Upper lobe of left lung (tissue), 6 donors: ENCODE data around the gene ORMDL3. TPM values are rescaled to one million over a fixed set of nuclear protein-coding genes. Genes with fewer than 3 reads are reported as not detected.
"Not testable (repeated sequence)": the region's sequence is repeated elsewhere in the genome, so short reads cannot be mapped to it uniquely, and the experiment has no call there.

Source experiments
- ATAC-seq, 2 donors: fragments of 200-7000 bp; cut with Tn5 transposase; one replicate each; pipeline ENCODE4 v1.9.1; 2022; ENCODE audit warnings: mild to moderate bottlenecking in 2 of 2, moderate library complexity in 2 of 2; ENCODE audit not compliant: low FRiP score in 2 of 2
- DNase-seq, 2 donors: peaks; one replicate each; pipeline ENCODE4 v3.0.0-alpha.2; 2019 to 2020
- H3K27ac ChIP-seq, 4 donors: fragments of 200-600 bp; sonication (generic); one replicate each; pipeline ENCODE4 v1.5.1; 2016 to 2019
- H3K27me3 ChIP-seq, 4 donors: fragments of 200-600 bp; sonication (generic); one replicate each; pipeline ENCODE4 v1.5.1; 2017 to 2019
- H3K36me3 ChIP-seq, 4 donors: fragments of 200-600 bp; sonication (generic); one replicate each; pipeline ENCODE4 v1.5.1; 2016 to 2019
- H3K4me1 ChIP-seq, 4 donors: fragments of 200-600 bp; sonication (generic); one replicate each; pipeline ENCODE4 v1.5.1; 2018 to 2019
- H3K4me3 ChIP-seq, 4 donors: fragments of 200-600 bp; sonication (generic); one replicate each; pipeline ENCODE4 v1.5.1; 2017 to 2019; ENCODE audit warnings: mild to moderate bottlenecking in 2 of 4, moderate library complexity in 1 of 4
- H3K9me3 ChIP-seq, 4 donors: fragments of 200-600 bp; sonication (generic); one replicate each; pipeline ENCODE4 v1.5.1; 2018 to 2019
- EP300 ChIP-seq, 4 donors: sonication (generic); formaldehyde crosslinking; IDR thresholded peaks; one replicate each; pipeline ENCODE4 v1.5.1; 2017; ENCODE audit warnings: antibody characterized with exemption in 4 of 4, control low read depth in 2 of 4
- POLR2A ChIP-seq, 4 donors: fragments of 450-650 bp; IDR thresholded peaks; one replicate each; pipeline ENCODE4 v1.5.1; 2016 to 2017; ENCODE audit warnings: antibody characterized with exemption in 4 of 4, mild to moderate bottlenecking in 2 of 4
- POLR2AphosphoS5 ChIP-seq, 2 donors: sonication (generic); formaldehyde crosslinking; IDR thresholded peaks; one replicate each; pipeline ENCODE4 v1.5.1; 2017; ENCODE audit warnings: antibody characterized with exemption in 2 of 2
- whole genome bisulfite sequencing, 2 donors: methylation state at CpG; one replicate each; pipeline ENCODE4 v1.1.5; 2017 to 2018; 5-methylcytosine and 5-hydroxymethylcytosine counted together
- total RNA-seq, 6 donors: library from RNA; depleted of rRNA in 4 of 6; stranded (reverse); fragments of >200 nt in 4 of 6; gene quantifications; one replicate each; pipeline versions ENCODE4 v1.1.0 to v1.2.1, GENCODE V29; 2016 to 2021
- TF ChIP-seq, protein P1 (sequence below), 6 experiments: fragments of 450-650 bp in 4 of 6; fragments of 200-600 bp in 2 of 6; sonication (generic) in 2 of 6; IDR thresholded peaks; one replicate each; pipeline ENCODE4 v1.5.1; 2016 to 2019; ENCODE audit warnings: antibody characterized with exemption in 6 of 6
- donor health status: DM: no; HTN: no; CAD: no; lungs with moderate emphysema.
- donor health status: DM: no; HTN: yes; CAD: no; lungs with severe emphysema.

The ORMDL3 gene
- total RNA-seq, 6 donors from 2014 or later = 69.9 to 99.6 (median 82.7) TPM

DNA sequence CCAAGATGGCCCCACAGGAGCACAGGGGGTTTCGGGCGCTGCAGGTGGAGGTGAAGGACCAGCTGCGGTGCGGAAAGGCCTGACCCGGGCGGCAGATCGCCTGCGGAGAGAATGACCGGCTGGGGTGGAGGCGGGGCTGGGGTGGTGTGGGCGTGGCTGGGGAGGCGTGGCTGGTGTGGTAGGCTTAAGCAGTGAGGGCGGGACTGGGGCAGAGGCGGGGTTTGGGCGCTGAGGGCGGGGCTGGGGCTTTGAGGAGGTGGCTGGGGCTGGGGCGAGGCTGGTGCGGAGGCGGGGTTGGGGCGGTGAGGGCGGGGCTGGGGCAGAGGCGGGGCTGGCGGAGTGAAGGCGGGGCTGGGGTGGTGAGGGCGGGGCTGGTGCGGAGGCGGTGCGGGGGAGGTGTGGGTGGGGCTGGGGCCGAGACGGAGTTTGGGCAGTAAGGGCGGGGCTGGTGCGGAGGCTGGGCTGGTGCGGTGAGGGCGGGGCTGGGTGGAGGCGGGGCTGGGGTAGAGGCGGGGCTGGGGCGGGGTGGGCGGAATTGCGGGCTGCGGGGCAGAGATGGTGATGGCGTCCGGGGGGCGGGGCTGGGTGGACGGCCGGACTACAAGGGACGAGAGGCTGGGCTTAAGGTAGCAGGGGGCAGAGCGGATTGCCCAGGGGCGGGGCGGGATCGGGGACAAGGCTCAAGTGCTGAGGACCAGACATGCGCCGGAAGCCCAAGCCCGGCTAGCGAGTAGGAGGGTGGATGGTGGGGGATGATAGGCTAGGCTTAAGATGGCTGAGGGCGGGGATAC lies 25.5 kb upstream of the ORMDL3 start:
- H3K4me3 ChIP-seq = peak overlapping the region; percentile 17 to 56 (median 42)
- no peaks in the 10 kb centered on the region for H3K9me3 ChIP-seq
- peak overlapping the region; percentile 46 to 85 (median 76) for H3K27ac ChIP-seq
- WGBS, 2 donors = 1 to 10% methylated on average over 8 to 24 of the region's 55 CpGs
- H3K27me3 ChIP-seq = no peaks in the 10 kb centered on the region
- TF ChIP-seq EP300 (IDR thresholded peaks at IDR 0.05) (no peak), POLR2A (IDR thresholded peaks at IDR 0.05) (peak in 1 of 4 donors; percentile 81), POLR2AphosphoS5 (IDR thresholded peaks at IDR 0.05) (peak; percentile 30 to 51)
- TF ChIP-seq, protein P1, sequence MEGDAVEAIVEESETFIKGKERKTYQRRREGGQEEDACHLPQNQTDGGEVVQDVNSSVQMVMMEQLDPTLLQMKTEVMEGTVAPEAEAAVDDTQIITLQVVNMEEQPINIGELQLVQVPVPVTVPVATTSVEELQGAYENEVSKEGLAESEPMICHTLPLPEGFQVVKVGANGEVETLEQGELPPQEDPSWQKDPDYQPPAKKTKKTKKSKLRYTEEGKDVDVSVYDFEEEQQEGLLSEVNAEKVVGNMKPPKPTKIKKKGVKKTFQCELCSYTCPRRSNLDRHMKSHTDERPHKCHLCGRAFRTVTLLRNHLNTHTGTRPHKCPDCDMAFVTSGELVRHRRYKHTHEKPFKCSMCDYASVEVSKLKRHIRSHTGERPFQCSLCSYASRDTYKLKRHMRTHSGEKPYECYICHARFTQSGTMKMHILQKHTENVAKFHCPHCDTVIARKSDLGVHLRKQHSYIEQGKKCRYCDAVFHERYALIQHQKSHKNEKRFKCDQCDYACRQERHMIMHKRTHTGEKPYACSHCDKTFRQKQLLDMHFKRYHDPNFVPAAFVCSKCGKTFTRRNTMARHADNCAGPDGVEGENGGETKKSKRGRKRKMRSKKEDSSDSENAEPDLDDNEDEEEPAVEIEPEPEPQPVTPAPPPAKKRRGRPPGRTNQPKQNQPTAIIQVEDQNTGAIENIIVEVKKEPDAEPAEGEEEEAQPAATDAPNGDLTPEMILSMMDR (IDR thresholded peaks at IDR 0.05) = no peak
- H3K36me3 ChIP-seq = no peaks in the 10 kb centered on the region
- peaks cover 17 to 34% (median 23%) of the 10 kb centered on the region in 4 donors for H3K4me1 ChIP-seq
- ATAC-seq (peak; percentile 95 to 96), DNase-seq (peak; percentile 98 to 100)

DNA sequence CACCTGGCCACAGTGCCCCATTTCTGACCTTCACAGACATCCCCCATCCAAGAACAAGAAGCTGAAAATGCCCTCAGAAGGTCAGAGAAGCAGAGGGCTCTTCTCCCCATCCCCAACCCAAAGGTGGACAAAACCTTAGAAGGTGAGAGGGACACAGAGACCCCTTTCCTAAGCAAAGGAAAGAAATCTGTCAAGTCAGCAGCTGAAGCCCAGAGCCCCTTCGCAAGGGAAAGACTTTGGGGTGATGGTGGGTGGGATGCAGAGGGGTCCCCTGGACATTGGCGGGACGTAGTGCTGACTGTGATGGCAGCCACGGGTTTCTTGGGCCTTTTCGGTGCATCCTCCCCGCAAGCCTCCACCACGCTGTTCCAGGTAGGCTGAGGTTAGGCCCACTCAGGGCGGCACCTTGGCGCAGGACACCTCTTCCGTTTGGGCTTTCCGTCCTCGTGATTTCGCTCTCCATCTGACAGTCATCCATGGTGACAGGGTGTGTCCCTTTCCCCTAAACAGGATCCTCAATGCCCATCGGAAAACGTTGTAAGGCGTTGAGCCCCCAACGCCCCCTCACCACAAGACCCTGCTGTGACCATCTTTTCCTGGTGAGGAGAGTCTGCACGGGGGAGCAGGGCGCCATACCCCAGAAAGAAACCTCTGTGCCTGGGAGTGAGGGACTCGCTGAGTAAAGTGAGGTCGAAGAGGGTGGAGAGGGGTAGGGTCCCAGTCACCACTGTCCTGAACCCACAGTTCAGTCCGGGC lies 24.7 kb upstream of the ORMDL3 start:
- ATAC-seq (no peak), DNase-seq (peak in 1 of 2 donors; percentile 39)
- 56 to 60% methylated on average over 16 to 22 of the region's 22 CpGs for WGBS, 2 donors

DNA sequence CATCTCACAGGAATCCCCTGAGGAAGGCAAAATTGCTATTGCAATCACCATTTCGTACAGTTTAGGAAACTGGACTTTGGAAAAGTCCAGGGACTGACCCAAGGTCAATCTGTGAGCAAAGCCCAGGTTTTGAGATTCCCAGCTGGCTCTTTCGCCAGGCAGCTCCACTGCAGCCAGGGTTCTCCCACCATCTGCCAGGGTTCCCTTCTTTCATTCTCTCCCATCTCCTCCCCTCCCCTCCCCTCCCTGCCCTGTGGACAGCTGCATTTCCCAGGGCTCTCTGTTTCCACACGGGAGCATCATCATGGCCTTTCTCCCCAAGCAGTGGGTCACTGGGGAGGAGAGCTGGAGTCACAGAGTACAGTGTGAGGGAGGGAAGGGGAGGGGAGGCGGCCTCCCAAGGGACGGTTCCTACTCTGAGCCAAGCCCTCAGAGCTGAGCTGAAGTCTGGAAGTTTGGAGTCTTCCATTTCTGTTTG lies 23.5 kb upstream of the ORMDL3 start:
- TF ChIP-seq POLR2A (IDR thresholded peaks at IDR 0.05) (no peak), POLR2AphosphoS5 (IDR thresholded peaks at IDR 0.05) (no peak), EP300 (IDR thresholded peaks at IDR 0.05) (no peak)
- TF ChIP-seq, protein P1 (IDR thresholded peaks at IDR 0.05) = no peak
- ATAC-seq = no peak
- Histone ChIP-seq H3K36me3 (no peaks in the 10 kb centered on the region), H3K27me3 (no peaks in the 10 kb centered on the region), H3K27ac (peak overlapping the region in 1 of 4 donors; percentile 85), H3K4me1 (peaks cover 17 to 34% (median 23%) of the 10 kb centered on the region in 4 donors), H3K4me3 (no peak overlapping the region), H3K9me3 (no peaks in the 10 kb centered on the region)
- DNase-seq = no peak
- WGBS, 2 donors = 62 to 68% methylated on average over 5 of the region's 5 CpGs

More for the DNA sequence above, 24.7 kb upstream of the ORMDL3 start:
- Histone ChIP-seq H3K36me3 (no peaks in the 10 kb centered on the region), H3K27ac (peak overlapping the region; percentile 46 to 85 (median 66)), H3K4me3 (peak overlapping the region; percentile 17 to 56 (median 42)), H3K4me1 (peaks cover 17 to 34% (median 23%) of the 10 kb centered on the region in 4 donors), H3K9me3 (no peaks in the 10 kb centered on the region), H3K27me3 (no peaks in the 10 kb centered on the region)
- TF ChIP-seq EP300 (IDR thresholded peaks at IDR 0.05) (no peak), POLR2A (IDR thresholded peaks at IDR 0.05) (no peak), POLR2AphosphoS5 (IDR thresholded peaks at IDR 0.05) (no peak)
- TF ChIP-seq, protein P1 (IDR thresholded peaks at IDR 0.05) = no peak

DNA sequence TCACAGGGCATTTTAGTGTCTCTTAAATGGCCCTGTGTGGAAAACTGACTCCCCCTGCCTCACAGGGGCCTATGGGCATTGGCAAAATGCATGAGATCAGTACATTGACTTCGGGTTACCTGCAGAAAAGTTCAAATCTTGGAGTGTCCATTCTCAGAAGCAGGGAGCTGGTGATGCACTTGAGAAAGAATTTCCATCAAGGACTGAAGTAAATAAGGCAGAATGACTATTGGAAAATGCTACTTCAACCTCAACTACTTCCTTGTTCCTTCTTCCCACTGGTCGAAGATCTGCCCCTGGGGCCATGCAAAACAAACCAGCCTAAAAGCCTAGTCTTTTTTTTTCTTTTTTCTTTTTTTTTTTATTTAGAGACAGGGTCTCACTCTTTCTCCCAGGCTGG lies 21.6 kb upstream of the ORMDL3 start:
- Histone ChIP-seq H3K4me3 (no peak overlapping the region), H3K4me1 (peaks cover 19 to 35% (median 23%) of the 10 kb centered on the region in 4 donors), H3K27ac (peak overlapping the region; percentile 60 to 85 (median 76)), H3K9me3 (no peaks in the 10 kb centered on the region), H3K36me3 (no peaks in the 10 kb centered on the region), H3K27me3 (no peaks in the 10 kb centered on the region)
- ATAC-seq = no peak
- peak in 1 of 4 donors; percentile 31 for TF ChIP-seq POLR2A (IDR thresholded peaks at IDR 0.05)
- peak; percentile 15 to 18 for TF ChIP-seq POLR2AphosphoS5 (IDR thresholded peaks at IDR 0.05)
- TF ChIP-seq, protein P1 (IDR thresholded peaks at IDR 0.05) = no peak
- peak in 3 of 4 donors; percentile 46 to 86 (median 54) for TF ChIP-seq EP300 (IDR thresholded peaks at IDR 0.05)
- 40 to 63% methylated on average over 2 of the region's 2 CpGs for WGBS, 2 donors
- DNase-seq = peak in 1 of 2 donors; percentile 33

DNA sequence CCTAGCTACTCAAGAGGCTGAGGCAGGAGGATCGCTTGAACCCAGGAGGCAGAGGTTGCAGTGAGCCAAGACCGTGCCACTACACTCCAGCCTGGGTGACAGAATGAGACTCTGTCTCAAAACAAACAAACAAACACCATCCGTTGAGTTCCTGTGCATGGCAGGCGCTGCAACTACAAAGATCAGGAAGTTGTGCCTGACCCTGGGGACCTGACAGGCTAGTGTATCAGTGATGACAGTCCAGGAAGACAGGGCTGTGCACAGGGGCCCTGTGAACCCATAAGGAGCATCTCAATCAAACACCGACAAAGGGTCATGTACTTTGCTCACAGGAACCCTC lies 21.1 kb upstream of the ORMDL3 start:
- H3K36me3 ChIP-seq, DNase-seq, H3K27me3 ChIP-seq, H3K9me3 ChIP-seq, ATAC-seq, H3K4me3 ChIP-seq: not testable (repeated sequence)
- H3K27ac ChIP-seq = peak overlapping the region; percentile 31 to 85 (median 76)
- WGBS, 2 donors = 37 to 69% methylated on average over 3 to 5 of the region's 5 CpGs
- peaks cover 19 to 34% (median 21%) of the 10 kb centered on the region in 4 donors for H3K4me1 ChIP-seq
